Hematopoietic multipotent progenitor cell treated with erythropoietin and hydrocortisone succinate and interleukin-3 and kit ligand, for 15 days (in vitro differentiated cells): Measurements from ENCODE around the gene ZDHHC1.
"Not testable (repeated sequence)": the region's sequence is repeated elsewhere in the genome, so short reads cannot be mapped to it uniquely, and the experiment has no call there.

Experiments
- DNase-seq: peaks from one replicate; pipeline ENCODE4 v3.0.0-alpha.2; 2015; ENCODE audit warnings: low spot score

ZDHHC1 gene

GRCh38 chr16:67394155-67395104 is 21.8 kb downstream of the ZDHHC1 start:
- no peak for DNase-seq

- no peak for DNase-seq
Measured at GRCh38 chr16:67393788-67394154, 22.5 kb downstream of the ZDHHC1 start.

GRCh38 chr16:67393111-67393787 is 23.0 kb downstream of the ZDHHC1 start, which contains the start of gene TPPP3:
TSS of gene TPPP3 (minus strand) at chr16:67393498. CDS start at chr16:67391111, 2,387 bp downstream.
- DNase-seq = peak; percentile 20

- no peak for DNase-seq
Measured at GRCh38 chr16:67392301-67393059, 23.8 kb downstream of the ZDHHC1 start.

GRCh38 chr16:67391424-67392300 is 24.6 kb downstream of the ZDHHC1 start:
- no peak for DNase-seq

DNA sequence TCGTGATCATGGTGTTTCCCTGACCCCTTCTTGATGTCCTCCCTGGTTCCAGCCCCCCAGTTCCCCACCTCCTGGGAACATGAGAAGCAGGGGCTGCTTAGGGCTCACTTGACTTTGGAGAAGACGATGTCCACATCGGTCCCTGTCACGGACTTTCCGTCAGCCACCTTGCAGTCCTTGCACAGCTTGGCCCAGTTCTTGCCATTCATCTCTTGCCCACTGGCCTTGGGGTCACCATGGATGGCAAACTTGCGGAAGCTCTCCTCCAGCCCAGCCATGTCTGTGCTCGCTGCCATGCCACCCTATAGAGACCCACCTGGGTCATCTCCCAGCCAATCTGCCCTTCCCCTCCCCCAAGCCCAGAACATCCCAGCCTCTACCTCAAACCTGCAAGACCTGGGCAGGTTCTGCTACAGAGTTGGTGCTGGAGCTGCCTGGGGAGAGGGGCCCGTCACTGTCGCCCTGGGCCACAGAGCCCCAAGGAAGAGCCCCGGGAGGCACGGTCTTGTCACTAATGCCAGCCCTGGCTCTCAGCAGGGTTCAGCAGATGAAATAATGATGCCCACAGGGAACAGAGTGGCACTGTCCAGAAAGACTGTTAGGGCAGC is 25.4 kb downstream of the ZDHHC1 start:
- DNase-seq = no peak

- no peak for DNase-seq
Measured at GRCh38 chr16:67389911-67390815, 26.1 kb downstream of the ZDHHC1 start.

GRCh38 chr16:67388591-67388990 is 27.7 kb downstream of the ZDHHC1 start:
- no peak for DNase-seq

DNA sequence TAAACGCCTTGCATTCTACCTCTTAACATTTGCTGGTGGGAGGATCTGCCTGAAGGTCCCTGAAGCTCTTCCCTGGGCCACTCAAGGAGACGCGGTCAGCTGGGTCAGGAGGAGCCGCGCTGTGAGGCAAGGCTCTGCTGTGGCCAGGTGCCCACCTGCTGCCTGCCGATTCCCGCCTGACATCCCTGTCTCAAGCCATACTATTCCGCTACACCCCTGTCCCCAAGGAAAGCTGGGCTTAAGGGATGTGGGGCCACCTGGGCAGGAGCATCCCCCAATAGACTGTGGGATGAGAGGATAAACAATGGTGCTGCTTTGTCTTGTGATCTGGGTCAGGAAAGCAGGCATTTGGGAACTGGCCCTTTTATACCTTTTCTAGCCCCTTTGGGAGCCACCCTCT is 28.1 kb downstream of the ZDHHC1 start:
- no peak for DNase-seq

GRCh38 chr16:67387479-67388079 is 28.7 kb downstream of the ZDHHC1 start:
- DNase-seq = no peak

- DNase-seq = no peak
Measured at GRCh38 chr16:67386861-67387455, 29.3 kb downstream of the ZDHHC1 start.

- no peak for DNase-seq
Measured at GRCh38 chr16:67384778-67385510, 31.3 kb downstream of the ZDHHC1 start.

DNA sequence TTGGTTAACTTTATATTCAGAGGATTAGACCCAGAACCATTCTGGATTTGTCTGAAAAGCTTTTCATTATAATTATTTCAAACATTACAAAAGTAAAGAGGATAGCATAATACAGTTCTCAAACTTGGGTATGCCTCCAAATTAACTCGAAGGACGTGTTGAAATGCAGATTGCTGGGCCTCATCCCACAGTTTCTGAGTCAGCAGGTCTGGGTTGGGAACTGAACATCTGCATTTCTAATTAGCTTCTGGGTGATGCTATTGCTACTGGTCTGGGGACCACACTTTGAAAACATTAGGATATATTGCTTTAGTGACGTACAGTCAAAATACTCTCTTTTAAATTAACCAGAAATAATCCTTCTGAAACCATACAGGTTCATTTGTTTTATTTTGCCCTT is 33.0 kb downstream of the ZDHHC1 start:
- DNase-seq = no peak

- no peak for DNase-seq
Measured at GRCh38 chr16:67378642-67379041, 37.6 kb downstream of the ZDHHC1 start.

- DNase-seq = not testable (repeated sequence)
Measured at GRCh38 chr16:67376012-67376411, 40.3 kb downstream of the ZDHHC1 start.

DNA sequence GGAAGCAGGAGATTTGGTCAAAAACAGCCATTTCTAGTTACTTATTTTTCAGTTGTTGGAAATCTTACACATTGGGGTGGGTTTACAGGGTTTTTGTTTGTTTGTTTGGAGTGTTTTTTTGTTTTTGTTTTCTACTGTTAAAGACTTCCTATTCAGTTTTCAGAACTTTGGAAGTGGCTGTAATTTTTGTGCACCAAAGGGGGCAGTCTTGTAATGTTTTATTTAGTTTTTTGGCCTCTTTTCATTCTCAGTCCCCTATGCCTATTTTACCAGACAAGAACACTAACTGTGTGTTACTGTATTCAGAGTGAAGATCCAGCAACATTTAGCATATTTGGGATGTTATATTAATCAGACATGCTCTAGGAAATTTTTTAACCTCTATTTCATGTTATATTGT is 43.6 kb downstream of the ZDHHC1 start:
- peak; percentile 12 for DNase-seq

- no peak for DNase-seq
Measured at GRCh38 chr16:67370661-67371060, 45.6 kb downstream of the ZDHHC1 start.

DNA sequence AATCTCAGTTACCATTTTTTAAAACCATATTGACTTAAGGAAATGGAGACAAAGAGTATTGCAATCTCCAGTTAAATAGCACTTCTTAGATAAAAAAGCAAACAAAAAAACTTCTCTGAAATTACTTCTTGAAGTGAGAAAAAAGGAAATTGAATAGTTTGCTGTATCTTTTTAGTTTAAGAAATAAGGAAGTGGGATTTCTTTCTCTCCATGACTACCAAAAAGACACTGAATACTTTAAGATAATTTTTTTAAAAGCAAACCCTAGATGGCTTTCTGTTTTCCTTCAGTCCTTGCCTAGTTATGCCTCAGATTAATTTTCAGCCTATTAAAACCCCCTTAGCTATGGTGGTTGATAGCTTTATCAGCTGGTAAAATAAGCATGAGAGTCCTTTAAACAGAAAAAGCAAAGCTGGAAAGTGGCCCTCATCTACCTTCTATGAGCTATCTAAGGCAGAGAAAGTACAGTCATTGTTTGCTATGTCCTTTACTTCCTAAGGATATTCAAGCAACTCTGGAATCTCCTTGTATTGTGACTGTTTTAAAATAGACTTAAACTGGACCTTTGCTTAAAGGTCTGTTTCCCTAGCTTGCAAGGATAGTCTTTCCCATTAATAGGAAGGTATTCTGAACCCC is 51.6 kb downstream of the ZDHHC1 start:
- DNase-seq = no peak
